ENCODE measurements around the gene PDE8B. TPM values are rescaled to one million over a fixed set of nuclear protein-coding genes. Genes with fewer than 3 reads are reported as not detected.

The PDE8B gene
- total and polyA plus RNA-seq, 2 experiments from 2014 or later = 0.45 to 0.91 TPM

DNA sequence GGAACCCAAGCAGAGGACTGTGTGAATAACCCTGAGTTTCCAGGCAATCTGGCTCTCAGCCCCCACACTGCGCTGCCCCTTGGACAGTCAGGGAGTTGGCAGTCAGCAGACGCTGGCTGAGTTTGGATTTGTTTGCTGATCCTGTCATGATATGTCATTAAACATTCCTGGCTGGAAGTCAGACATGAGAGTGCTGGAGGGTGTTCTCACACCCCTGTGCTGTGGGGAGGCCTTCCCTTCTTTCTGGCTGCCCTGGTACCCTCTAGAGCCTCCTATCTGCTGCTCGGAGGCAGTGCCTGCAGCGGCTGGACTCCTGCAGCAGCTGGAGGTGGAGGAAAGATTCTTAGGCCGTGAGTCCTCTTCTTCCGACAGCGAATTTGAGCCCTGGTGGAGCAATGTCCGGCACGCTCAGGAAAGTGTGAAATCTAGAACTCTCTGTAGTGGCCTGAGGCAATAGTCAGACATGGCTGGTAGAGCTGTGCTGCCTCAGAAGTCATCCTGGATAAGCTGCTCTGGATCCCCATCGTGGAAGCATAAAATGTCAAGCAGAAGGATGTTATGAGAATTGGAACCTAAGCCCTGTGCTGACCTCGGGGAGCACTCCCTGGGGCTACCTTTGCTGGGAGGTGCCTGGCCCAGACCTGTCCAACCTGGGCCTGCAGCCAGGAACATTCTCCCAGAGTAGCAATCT, 72.0 kb downstream of the PDE8B start:
- Mint-ChIP-seq H3K27ac (no peak overlapping the region), H3K27me3 (ENCODE audit: insufficient read depth, low read depth, poor library complexity) (no peaks in the 10 kb centered on the region), H3K9me3 (no peaks in the 10 kb centered on the region), H3K4me1 (peaks cover 7% of the 10 kb centered on the region; the same call in 2 of the 3 replicates), H3K4me3 (no peak overlapping the region), H3K36me3 (ENCODE audit: low read depth) (no peaks in the 10 kb centered on the region)
- ATAC-seq (peak; percentile 90), DNase-seq (ENCODE audit: low spot score) (peak; percentile 27)
- no peak overlapping the region for H3K4me2 ChIP-seq
- TF ChIP-seq, protein P1, sequence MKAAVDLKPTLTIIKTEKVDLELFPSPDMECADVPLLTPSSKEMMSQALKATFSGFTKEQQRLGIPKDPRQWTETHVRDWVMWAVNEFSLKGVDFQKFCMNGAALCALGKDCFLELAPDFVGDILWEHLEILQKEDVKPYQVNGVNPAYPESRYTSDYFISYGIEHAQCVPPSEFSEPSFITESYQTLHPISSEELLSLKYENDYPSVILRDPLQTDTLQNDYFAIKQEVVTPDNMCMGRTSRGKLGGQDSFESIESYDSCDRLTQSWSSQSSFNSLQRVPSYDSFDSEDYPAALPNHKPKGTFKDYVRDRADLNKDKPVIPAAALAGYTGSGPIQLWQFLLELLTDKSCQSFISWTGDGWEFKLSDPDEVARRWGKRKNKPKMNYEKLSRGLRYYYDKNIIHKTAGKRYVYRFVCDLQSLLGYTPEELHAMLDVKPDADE (IDR thresholded peaks at IDR 0.05) = no peak
- TF ChIP-seq NANOG (IDR thresholded peaks at IDR 0.05; ENCODE audit: borderline replicate concordance) (no peak), EZH2phosphoT487 (IDR thresholded peaks at IDR 0.05; ENCODE audit: unreplicated experiment) (no peak), JUNB (IDR thresholded peaks at IDR 0.05; ENCODE audit: unreplicated experiment) (no peak), STAT1 (IDR thresholded peaks at IDR 0.05; ENCODE audit: unreplicated experiment) (no peak)
- TF ChIP-seq, protein P2, sequence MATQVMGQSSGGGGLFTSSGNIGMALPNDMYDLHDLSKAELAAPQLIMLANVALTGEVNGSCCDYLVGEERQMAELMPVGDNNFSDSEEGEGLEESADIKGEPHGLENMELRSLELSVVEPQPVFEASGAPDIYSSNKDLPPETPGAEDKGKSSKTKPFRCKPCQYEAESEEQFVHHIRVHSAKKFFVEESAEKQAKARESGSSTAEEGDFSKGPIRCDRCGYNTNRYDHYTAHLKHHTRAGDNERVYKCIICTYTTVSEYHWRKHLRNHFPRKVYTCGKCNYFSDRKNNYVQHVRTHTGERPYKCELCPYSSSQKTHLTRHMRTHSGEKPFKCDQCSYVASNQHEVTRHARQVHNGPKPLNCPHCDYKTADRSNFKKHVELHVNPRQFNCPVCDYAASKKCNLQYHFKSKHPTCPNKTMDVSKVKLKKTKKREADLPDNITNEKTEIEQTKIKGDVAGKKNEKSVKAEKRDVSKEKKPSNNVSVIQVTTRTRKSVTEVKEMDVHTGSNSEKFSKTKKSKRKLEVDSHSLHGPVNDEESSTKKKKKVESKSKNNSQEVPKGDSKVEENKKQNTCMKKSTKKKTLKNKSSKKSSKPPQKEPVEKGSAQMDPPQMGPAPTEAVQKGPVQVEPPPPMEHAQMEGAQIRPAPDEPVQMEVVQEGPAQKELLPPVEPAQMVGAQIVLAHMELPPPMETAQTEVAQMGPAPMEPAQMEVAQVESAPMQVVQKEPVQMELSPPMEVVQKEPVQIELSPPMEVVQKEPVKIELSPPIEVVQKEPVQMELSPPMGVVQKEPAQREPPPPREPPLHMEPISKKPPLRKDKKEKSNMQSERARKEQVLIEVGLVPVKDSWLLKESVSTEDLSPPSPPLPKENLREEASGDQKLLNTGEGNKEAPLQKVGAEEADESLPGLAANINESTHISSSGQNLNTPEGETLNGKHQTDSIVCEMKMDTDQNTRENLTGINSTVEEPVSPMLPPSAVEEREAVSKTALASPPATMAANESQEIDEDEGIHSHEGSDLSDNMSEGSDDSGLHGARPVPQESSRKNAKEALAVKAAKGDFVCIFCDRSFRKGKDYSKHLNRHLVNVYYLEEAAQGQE (IDR thresholded peaks at IDR 0.05; ENCODE audit: unreplicated experiment) = no peak
- TF ChIP-seq, protein P3, sequence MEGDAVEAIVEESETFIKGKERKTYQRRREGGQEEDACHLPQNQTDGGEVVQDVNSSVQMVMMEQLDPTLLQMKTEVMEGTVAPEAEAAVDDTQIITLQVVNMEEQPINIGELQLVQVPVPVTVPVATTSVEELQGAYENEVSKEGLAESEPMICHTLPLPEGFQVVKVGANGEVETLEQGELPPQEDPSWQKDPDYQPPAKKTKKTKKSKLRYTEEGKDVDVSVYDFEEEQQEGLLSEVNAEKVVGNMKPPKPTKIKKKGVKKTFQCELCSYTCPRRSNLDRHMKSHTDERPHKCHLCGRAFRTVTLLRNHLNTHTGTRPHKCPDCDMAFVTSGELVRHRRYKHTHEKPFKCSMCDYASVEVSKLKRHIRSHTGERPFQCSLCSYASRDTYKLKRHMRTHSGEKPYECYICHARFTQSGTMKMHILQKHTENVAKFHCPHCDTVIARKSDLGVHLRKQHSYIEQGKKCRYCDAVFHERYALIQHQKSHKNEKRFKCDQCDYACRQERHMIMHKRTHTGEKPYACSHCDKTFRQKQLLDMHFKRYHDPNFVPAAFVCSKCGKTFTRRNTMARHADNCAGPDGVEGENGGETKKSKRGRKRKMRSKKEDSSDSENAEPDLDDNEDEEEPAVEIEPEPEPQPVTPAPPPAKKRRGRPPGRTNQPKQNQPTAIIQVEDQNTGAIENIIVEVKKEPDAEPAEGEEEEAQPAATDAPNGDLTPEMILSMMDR (conservative IDR thresholded peaks at IDR 0.05; ENCODE audit: low read depth in 2 of 2) = peak in 1 of 2 experiments; percentile 25; a peak in 2 of 4 replicates
- TF ChIP-seq, protein P4, sequence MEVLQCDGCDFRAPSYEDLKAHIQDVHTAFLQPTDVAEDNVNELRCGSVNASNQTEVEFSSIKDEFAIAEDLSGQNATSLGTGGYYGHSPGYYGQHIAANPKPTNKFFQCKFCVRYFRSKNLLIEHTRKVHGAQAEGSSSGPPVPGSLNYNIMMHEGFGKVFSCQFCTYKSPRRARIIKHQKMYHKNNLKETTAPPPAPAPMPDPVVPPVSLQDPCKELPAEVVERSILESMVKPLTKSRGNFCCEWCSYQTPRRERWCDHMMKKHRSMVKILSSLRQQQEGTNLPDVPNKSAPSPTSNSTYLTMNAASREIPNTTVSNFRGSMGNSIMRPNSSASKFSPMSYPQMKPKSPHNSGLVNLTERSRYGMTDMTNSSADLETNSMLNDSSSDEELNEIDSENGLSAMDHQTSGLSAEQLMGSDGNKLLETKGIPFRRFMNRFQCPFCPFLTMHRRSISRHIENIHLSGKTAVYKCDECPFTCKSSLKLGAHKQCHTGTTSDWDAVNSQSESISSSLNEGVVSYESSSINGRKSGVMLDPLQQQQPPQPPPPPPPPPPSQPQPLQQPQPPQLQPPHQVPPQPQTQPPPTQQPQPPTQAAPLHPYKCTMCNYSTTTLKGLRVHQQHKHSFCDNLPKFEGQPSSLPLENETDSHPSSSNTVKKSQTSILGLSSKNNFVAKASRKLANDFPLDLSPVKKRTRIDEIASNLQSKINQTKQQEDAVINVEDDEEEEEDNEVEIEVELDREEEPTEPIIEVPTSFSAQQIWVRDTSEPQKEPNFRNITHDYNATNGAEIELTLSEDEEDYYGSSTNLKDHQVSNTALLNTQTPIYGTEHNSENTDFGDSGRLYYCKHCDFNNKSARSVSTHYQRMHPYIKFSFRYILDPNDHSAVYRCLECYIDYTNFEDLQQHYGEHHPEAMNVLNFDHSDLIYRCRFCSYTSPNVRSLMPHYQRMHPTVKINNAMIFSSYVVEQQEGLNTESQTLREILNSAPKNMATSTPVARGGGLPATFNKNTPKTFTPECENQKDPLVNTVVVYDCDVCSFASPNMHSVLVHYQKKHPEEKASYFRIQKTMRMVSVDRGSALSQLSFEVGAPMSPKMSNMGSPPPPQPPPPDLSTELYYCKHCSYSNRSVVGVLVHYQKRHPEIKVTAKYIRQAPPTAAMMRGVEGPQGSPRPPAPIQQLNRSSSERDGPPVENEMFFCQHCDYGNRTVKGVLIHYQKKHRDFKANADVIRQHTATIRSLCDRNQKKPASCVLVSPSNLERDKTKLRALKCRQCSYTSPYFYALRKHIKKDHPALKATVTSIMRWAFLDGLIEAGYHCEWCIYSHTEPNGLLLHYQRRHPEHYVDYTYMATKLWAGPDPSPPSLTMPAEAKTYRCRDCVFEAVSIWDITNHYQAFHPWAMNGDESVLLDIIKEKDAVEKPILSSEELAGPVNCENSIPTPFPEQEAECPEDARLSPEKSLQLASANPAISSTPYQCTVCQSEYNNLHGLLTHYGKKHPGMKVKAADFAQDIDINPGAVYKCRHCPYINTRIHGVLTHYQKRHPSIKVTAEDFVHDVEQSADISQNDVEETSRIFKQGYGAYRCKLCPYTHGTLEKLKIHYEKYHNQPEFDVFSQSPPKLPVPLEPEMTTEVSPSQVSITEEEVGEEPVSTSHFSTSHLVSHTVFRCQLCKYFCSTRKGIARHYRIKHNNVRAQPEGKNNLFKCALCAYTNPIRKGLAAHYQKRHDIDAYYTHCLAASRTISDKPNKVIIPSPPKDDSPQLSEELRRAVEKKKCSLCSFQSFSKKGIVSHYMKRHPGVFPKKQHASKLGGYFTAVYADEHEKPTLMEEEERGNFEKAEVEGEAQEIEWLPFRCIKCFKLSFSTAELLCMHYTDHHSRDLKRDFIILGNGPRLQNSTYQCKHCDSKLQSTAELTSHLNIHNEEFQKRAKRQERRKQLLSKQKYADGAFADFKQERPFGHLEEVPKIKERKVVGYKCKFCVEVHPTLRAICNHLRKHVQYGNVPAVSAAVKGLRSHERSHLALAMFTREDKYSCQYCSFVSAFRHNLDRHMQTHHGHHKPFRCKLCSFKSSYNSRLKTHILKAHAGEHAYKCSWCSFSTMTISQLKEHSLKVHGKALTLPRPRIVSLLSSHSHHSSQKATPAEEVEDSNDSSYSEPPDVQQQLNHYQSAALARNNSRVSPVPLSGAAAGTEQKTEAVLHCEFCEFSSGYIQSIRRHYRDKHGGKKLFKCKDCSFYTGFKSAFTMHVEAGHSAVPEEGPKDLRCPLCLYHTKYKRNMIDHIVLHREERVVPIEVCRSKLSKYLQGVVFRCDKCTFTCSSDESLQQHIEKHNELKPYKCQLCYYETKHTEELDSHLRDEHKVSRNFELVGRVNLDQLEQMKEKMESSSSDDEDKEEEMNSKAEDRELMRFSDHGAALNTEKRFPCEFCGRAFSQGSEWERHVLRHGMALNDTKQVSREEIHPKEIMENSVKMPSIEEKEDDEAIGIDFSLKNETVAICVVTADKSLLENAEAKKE (CRISPR knock-in tag; IDR thresholded peaks at IDR 0.05) = no peak
- H2AFZ ChIP-seq = no peak overlapping the region
- no peaks in the 10 kb centered on the region for H3F3A ChIP-seq (replicated peaks; ENCODE audit: low read depth)
- H3K79me2 ChIP-seq (replicated peaks; ENCODE audit: insufficient read depth) = no peaks in the 10 kb centered on the region
- H3K4me3 ChIP-seq = no peak overlapping the region
- H3K36me3 ChIP-seq (ENCODE audit: insufficient read depth) = no peaks in the 10 kb centered on the region
- no peaks in the 10 kb centered on the region for H3K27me3 ChIP-seq (ENCODE audit: insufficient read depth)
- H3K9me2 ChIP-seq (ENCODE audit: insufficient read depth) = no peaks in the 10 kb centered on the region
- H4K20me1 ChIP-seq (replicated peaks; ENCODE audit: insufficient read depth) = no peaks in the 10 kb centered on the region
- H3K4me1 ChIP-seq (ENCODE audit: insufficient read depth) = no peaks in the 10 kb centered on the region
- H3K27ac ChIP-seq (ENCODE audit: low read depth) = no peak overlapping the region

Data from GM23338 (cell line).